Measurements from ENCODE around the gene TIGD6.

The TIGD6 gene

GRCh38 chr5:150020249-150020648 lies 19.8 kb upstream of the TIGD6 start:
- DNase-seq (ENCODE audit: low read depth) = no peak
- no peak for TF ChIP-seq CTCF (IDR thresholded peaks at IDR 0.05; ENCODE audit: low read length, missing control alignments)
- no peak overlapping the region for H3K4me3 ChIP-seq (replicated peaks; ENCODE audit: low read depth, low read length)

- no peak overlapping the region for H3K4me3 ChIP-seq (replicated peaks; ENCODE audit: low read depth, low read length)
- peak; percentile 32 for DNase-seq (ENCODE audit: low read depth)
- no peak for TF ChIP-seq CTCF (IDR thresholded peaks at IDR 0.05; ENCODE audit: low read length, missing control alignments)
Observed at GRCh38 chr5:150017226-150018005, 17.0 kb upstream of the TIGD6 start.

GRCh38 chr5:150016537-150016936 lies 16.1 kb upstream of the TIGD6 start:
- no peak overlapping the region for H3K4me3 ChIP-seq (replicated peaks; ENCODE audit: low read depth, low read length)
- no peak for TF ChIP-seq CTCF (IDR thresholded peaks at IDR 0.05; ENCODE audit: low read length, missing control alignments)
- no peak for DNase-seq (ENCODE audit: low read depth)

- TF ChIP-seq CTCF (IDR thresholded peaks at IDR 0.05; ENCODE audit: low read length, missing control alignments) = no peak
- H3K4me3 ChIP-seq (replicated peaks; ENCODE audit: low read depth, low read length) = no peak overlapping the region
- DNase-seq (ENCODE audit: low read depth) = no peak
Observed at GRCh38 chr5:150015415-150015814, 15.0 kb upstream of the TIGD6 start.

- no peak overlapping the region for H3K4me3 ChIP-seq (replicated peaks; ENCODE audit: low read depth, low read length)
- DNase-seq (ENCODE audit: low read depth) = no peak
- no peak for TF ChIP-seq CTCF (IDR thresholded peaks at IDR 0.05; ENCODE audit: low read length, missing control alignments)
Observed at GRCh38 chr5:150014456-150014855, 14.0 kb upstream of the TIGD6 start.

GRCh38 chr5:150013931-150014330 lies 13.5 kb upstream of the TIGD6 start:
- TF ChIP-seq CTCF (IDR thresholded peaks at IDR 0.05; ENCODE audit: low read length, missing control alignments) = no peak
- no peak for DNase-seq (ENCODE audit: low read depth)
- H3K4me3 ChIP-seq (replicated peaks; ENCODE audit: low read depth, low read length) = no peak overlapping the region

Measured in fibroblast of pulmonary artery (primary cell).